ENCODE data around the gene TSC2.

- TF ChIP-seq TAF1 (IDR thresholded peaks at IDR 0.05; ENCODE audit: borderline replicate concordance, low read depth, low read length) (no peak), POLR2A (IDR thresholded peaks at IDR 0.05; ENCODE audit: low read depth, low read length) (no peak)
Measured at GRCh38 chr16:2063861-2064260, 16.1 kb downstream of the TSC2 start.

Data from GM12892 (cell line).